T-helper 1 cell treated with Interleukin-12 subunit alpha and Interleukin-12 subunit beta and Interleukin-4 antibody, amounts not matched to agents 30 ng/mL and 1 ng/mL, for 36 hours (primary cell): ENCODE results near the gene KCNK10. TPM values are rescaled to one million over a fixed set of nuclear protein-coding genes. Genes with fewer than 3 reads are reported as not detected.

Experiments used
- total RNA-seq: library from RNA; stranded (reverse); gene quantifications from 2 replicates; pipeline ENCODE4 v1.2.3, GENCODE V29; 2022

KCNK10 gene
- total RNA-seq, 1 donor from 2014 or later: not detected

Other genes with a start within 250 kb of the KCNK10 start
- 2.4 TPM in 2 replicates for gene SPATA7, start 62.4 kb upstream of the KCNK10 start, total RNA-seq
- gene PTPN21, start 231.7 kb upstream of the KCNK10 start, total RNA-seq: not detected in 2 replicates
- gene ZC3H14, start 239.8 kb upstream of the KCNK10 start, total RNA-seq: 39.7 and 40.0 TPM in 2 replicates